HG03432 (cell line): ENCODE results near the gene ABLIM2.

Source experiments
- ATAC-seq: cut with Tn5 transposase; IDR thresholded peaks from one replicate; pipeline ENCODE4 v1.9.1; 2021; ENCODE audit warnings: mild to moderate bottlenecking, moderate library complexity; ENCODE audit not compliant: unreplicated experiment

Gene ABLIM2

DNA sequence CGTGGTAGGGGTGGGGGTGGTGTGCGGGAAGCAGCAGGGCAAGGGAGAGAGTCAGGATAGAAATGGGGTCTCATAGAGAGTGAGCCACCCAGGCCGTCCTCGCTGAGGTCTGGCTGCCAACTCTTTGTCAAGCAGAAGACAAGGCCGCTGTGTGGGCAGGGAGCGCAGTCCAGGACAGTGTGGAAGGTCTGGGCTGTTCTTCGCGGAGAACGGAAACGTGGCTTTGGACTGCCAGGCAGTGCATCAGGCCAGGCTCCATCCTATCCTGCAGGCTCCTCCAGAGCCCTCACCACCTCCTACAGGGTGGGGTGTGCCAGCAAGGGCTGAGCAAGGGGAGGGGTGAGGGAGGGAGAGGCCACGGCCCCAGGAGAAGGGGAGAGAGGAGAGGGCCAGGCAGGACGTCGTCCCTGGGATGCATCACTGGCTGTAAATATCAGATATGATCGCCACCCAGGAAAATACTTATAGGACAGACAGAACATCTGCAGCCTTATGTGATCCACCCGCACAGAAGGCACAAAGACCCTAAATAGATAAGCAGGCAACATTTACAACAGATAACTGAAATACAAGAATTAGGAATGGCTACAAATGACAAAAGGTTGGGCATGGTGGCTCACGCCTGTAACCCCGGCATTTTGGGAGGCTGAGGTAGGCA lies 85.3 kb downstream of the ABLIM2 start:
- no peak for ATAC-seq

DNA sequence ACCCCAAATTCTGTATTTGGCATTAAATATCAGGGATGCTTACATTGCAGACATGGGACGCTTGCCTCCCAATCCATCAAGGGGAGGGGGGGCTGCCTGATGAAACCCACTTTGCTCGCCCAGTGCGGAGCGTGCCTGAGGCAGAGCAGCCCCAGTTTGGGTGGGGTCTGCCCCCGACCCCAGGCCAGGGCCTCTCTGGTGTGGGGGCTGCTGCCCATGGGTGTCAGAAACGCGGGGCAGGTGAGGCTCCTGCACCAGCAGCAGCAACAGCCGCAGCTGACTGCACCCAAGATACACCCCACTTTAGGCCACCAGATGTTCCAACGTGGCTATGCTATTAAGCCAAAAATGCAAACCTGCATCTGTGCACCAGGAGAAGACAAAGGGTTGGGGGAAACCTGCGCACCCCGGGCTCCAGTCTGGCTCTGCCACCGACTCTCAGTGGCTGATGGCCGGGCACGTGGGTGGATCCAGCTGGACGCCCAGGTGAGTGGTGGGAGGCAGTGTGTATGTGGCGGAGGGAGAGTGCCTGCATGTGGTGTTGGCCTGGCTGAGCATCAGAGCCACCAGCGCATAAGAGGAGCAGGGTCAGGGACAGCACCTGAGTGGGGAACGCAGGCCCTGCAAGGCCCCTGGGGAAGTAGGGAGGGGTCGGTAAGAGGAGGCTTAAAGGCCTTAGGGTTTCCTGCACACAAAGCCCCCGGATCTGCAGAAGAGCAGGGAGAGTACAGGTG lies 86.2 kb downstream of the ABLIM2 start:
- no peak for ATAC-seq

DNA sequence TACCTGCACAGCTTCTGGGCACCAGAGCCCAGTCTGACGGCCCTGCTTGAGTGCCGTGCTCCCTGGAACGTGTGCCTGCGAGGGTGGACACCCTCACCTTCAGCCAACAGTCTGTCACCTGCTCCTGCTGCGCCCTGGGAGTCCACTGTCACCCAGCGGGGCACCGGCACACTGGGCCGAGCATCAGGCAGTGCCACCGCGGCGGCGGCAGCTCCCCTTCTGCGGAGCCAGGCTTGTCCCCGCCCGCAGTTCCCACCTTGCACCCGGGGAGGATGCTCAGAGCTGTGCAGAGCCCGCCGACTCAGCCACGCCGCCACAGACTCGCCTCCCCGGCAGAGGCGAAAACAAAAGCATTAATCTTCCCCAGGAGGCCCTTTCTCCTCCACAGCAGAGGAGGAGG lies 86.8 kb downstream of the ABLIM2 start:
- ATAC-seq = no peak

DNA sequence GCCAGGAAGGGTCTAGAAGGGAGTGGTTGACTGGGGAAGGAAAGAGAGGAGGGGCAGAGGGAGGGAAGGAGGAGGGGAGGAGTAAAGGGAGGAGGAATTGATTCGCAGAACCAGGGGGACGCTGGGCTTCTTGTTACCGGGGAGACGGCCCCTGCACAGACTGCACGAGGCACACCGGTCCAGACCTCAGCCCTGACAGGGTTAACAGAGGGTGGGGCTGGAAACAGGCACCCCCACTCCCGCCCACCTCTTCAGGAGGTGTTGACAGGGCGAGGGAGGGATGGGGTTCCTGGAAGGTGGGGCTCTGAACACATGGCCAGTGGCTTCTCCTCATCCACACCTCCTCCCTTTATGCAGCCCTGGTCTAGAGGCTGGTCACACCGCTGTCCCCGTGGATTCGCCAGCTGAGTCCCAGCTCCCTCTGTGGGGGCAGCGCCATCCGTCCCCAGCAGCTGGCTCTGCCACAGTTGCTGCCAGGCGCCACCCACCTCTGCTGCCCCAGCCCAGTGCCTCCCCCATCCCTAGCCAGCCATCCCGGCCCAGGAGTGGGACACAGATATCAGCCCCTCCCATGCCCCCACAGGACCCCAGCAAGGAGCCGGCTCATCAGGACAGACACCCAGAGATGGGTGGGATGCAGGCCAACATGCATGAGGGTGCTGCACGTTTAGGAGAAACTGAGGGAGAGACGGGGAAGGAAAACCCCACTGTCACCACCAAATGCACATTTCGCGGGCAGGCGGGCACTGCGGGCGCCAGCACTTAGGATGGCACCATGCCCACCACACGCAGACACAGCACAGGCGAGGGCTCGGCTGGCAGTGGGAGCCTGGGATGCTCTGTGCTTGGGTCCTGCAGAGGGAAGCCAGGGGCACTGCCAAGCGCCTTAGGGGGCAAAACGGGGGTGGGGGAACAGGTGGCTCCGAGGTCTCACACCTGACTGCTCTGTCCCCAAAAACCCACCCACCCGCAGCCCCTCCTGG lies 87.6 kb downstream of the ABLIM2 start:
- ATAC-seq = no peak

DNA sequence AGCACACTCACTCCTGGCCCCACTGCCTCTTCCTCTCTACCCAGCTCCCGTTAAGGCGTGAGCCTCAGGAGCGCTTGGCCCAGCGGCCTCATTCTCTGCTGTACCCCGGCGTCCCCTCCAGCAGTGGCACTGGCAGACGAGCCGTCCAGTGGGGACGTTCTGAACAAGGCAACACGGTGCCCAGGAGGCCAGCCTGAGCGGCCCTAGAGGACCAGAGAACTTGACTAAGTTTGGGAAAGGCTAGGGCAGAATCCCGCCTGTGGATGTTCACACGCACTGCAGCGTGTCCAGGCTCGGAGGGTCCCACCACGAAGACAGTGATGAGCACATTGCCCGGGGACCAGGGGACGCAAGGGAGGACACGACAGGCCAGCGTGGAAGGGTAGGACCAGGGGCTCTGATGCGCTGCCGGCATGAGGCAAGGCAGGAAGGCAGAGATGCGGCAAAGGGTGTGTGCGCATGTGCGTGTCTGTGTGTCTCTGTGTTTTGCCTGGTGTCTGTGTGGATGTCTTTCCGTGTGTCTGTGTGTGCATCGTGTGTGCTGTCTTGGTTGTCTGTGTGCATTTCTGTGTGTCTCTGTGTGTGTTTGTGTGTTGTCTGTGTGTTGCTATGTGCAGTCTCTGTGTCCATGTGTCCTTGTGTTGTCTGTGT lies 89.4 kb downstream of the ABLIM2 start:
- ATAC-seq = no peak

DNA sequence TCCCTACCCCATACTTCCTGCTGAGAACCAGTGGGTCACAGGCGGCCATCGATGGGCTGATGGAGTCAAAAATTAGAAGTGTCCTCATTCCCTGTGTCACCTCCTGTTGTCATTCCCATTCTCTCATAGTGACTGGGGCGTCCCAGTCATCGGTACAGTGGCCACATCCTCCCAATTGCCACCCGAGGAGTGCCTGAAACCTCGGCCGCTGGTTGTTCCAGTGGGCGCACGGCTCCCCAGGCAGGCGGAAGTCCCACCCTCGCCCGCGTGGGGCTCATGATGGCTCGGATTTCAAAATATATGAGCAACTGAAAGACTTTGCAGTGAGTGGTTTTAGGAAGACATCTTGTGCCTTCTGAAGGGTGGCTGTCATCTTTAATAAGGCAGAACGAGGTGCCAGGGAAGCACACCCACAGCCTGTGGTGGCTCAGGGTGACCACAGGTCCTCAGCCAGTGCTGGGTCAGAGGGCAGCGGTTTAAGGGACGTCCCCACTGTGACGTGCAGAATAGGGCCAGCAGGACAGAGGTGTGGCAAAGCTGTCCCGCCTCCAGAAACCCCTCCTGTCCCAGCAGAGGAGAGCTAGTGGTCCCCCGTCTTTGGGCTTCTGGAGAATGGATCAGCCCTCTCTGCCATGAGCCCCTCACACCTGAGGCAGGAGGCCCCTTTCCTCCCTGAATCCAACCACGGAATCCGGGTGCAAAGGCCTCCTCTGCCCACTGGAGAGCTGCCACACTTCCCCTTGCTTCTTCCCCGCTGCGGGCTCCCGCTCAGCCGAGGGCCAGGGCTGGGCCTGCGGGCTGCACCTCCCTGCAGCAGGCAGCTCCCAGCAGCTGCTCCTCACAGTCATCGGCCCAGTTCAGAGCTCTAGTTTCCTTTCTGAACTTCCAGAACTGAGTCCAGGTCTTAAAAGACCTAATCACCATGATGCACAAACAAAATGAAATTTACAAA lies 90.4 kb downstream of the ABLIM2 start:
- ATAC-seq = no peak

DNA sequence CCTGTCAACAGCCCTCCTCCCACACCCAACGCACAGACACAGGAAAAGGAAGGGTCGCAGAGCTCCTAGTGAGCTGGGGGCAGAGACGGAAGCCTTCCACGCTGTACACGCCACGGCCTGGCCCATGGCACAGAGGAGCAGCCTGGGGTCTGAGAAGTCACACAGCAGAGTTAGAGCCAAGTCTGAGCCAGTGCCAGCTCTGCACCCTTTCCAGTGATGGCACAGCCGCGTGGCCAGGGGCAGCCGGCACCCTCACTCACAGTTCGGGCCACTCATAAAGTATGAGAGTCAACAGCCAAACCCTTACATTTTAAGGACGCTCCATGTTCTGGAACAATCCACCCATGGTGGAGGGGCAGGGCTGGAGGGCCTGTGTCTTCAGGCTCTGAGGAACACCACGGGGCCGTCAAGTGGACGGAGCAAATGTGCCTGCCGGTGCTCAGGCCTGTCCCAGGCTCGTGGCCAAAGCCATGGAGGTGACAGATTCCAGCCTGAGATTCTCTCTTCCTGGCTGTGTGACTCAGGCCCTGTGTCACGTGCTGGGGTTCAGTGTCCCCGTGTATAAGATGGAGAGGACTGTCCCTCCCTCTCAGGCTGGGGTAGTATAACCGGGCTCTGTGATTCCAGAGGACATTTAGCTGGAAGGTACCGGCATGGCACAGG lies 91.2 kb downstream of the ABLIM2 start:
- no peak for ATAC-seq

DNA sequence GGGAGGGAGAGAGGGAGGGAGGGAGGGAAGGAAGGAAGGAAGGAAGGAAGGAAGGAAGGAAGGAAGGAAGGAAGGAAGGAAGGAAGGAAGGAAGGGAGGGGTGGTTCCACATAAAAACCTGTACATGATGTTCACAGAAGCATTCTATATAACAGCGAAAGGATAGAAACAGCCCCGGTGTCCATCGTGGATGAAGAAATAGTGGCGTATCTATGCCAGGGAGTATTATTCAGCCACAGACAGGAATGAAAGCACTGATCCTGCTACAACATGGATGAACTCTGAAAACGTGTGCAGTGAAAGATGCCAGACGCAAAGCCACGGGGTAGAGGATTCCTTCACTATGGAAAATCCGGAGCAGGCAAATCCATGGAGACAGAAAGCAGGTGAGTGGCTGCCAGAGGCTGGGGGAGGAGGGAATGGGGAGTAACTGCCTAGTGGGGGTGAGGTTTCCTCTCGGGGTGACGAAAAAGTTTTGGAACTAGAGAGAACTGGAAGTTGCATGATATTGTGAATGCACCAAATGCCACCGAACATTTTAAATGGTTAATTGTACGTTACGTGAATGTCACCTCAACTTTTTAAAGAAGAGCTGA lies 92.2 kb downstream of the ABLIM2 start:
- no peak for ATAC-seq

DNA sequence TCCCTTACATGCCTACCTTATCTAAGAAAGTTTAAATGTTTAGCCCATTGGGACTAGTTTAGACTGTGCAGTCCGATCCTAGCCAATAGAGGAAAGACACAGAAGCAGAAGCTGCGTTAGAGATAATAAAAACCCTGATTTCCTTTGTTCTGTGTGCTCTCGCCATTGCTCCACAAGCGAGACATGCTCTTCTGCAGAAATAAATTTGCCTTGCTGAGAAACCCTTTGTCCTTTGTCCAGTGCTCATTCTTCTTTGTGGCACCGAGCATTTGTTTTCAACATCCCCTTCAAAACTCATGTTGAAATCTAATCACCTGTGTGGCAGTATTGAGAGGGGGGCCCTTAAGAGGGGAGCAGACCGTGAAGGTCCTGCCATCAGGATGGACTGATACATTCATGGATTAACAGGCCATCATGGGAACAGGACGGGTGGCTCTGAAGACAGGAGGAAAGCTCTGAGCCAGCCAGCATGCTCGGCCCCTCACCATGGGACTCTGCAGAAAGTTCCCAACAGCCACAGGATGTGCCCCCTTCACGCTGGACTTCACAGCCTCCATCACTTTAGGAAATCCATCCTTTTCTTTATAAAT lies 94.5 kb downstream of the ABLIM2 start:
- ATAC-seq = no peak

DNA sequence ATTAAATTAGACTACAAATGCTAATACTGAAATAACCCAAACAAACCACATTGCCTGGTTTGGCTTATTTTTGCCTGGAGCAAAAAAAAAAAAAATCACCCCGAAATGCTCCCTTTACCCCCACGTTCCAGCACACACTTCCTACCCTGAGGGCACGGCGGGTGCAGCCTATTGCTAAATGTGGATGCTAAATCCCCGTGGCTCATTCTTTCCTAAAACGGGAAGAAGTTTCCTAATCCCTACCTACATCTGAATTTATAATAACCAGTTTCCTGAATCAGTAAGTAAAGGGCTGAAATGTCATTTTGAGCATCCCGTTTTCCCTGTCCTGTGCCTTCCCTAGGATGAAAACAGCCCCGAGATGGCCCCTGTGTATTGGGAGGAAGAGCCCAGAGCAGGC lies 97.0 kb downstream of the ABLIM2 start:
- no peak for ATAC-seq

DNA sequence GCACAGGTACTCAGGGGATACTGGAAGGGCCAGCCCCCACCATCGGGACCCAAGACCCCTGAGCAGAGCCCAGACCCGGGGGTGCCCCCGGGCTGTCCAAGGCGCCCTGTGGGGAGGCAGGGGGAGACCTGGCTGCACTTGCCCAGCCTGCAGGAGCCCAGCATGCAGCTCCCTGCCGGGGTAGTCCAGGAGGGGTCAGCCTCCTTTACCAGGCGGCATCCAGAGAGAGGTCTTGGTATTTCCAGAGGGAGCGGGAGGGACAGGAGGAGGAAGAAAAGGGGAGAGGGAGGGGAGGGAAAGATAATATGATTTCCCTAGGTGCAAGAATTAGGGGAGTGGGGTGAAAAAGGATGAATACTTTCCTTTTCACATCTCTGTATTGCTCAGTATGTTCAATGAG lies 97.5 kb downstream of the ABLIM2 start:
- ATAC-seq = no peak

DNA sequence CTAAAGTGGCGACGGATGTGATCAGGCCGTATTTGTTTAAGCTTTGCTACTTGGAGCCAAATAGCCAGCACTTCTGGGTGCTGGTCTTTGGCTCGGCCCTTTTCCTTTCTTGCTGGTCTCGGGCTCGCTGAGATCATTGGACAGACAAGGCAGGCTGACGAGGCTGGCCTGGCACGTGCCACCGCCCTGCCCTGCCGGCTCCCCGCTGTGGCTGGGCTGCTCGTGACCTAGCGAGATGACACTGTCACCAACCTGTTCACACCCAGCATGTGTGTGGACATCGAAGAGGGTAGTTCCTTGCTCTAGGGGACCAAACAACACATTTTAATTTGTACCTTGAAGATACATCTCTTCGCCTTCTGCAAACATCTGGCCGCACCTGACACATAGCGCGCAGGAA lies 98.0 kb downstream of the ABLIM2 start:
- no peak for ATAC-seq

DNA sequence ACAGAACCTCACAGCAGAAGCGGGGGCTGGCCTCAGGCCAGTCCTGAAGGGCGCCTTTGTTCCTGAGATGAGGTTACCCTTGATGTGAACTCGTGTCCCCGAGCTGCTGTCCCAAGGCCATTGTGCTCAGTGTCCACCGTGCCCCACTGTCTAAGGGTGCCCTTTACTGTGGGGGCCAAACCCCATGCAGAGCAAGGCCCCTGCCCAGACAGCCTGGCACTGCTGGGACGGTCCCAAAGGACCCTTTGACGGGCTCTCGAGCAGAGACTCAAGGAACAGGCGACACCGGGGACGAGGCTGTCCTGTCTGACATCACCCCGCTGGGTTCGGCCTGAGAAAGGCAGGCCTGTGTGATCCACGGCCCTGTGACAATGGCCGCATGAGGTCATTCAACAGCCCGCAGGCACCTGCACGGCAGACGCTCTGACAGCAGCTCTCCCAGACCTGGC lies 100.6 kb downstream of the ABLIM2 start:
- no peak for ATAC-seq

DNA sequence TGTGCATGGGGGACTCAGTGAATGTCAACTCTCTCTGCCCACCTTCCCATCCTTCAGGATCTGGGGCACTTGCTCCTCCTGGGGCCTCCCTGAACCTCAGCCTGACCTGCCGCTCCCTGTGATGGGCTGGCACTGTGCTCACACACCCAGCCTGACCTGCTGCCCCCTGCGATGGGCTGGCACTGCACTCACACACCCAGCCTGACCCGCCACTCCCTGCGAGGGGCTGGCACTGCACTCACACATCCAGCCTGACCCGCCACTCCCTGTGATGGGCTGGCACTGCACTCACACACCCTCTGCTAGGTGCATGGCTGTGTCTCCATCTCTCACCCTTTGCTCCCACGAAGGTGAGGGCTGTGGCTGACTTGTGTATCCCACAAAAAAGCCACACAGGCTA lies 103.4 kb downstream of the ABLIM2 start:
- ATAC-seq = no peak

DNA sequence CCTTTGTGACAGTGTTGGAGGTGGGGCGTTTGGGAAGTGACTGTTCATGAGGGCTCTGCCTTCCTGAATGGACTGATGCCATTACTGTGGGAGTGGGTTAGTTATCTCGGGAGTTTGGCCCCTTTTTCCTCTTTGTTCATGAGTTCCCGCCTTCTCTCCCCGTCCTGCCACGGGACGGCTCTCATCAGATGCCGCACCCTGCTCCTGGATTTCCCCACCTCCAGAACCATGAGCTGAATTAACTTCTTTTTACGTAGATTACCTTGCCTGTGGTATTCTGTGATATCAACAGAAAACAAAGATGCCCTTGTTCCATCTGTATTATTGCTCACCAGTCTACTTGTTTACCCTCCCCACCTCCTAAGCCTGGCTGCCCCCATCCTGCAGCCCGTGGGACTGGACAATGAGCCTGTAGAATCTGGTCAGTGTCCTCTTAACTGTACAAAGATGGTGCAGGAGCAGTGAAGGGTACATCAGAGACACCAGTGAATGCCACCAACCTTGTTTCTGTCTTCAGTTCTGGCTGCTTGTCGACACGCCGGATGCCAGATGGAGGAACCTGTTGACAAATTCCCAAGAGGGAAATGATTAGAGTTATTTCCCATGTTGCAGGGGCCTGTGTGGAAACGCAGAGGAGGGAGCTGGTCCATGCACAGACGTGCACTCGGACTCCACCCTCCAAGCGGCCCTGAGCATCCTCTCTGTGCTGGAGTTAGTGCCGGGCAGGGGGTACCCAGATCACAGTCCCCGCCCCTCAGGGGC lies 104.7 kb downstream of the ABLIM2 start:
- no peak for ATAC-seq

DNA sequence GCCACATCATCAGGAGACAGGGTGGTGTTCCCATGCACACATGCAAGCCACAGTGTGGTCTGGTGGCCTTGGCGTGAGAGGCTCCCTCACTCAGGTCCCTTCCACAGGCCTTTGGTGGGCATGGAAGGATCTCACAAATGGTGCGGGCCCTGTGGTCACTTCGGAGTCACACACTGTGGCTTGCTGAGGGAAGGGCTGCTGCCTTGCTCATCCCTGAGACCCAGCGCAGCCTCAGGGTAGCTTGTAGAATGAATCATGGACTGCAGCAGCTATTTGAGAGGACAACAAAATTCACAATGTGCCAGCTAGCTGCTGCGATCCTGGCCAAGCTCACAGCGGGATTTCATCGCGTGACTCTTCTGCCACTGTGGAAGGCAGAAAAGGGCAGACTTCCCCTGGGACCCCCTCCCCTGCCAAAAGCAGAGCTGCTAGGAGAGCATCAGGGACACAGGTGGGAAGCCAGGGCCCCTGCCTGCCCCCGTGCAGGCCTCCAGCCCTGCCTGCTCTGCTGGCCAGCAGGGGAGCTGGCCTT lies 106.4 kb downstream of the ABLIM2 start:
- ATAC-seq = no peak

DNA sequence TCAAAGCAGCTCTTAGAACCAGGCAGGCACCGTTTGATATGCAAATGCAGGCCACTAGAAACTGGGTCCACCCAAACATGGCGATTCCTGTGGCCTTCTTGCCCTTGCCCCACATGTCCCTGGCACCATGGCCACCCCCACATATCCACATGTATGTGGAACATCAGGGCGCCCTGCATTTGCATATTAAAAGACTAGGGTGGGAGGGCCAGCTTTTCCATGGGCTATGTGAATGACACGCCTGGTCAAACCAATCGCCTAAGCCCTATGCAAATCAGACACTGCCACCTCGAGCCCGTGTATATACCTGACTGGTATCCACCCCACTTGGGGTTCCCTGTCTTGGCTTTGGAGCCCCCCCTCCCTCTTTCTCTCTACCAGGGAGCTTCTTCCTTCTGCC lies 107.0 kb downstream of the ABLIM2 start:
- ATAC-seq = no peak
